Activated naive CD4-positive, alpha-beta T cell treated with anti-CD3 and anti-CD28 coated beads, Interleukin-2, amount 50 U/mL, for 24 hours (primary cell): ENCODE measurements around the gene DGKH.
"Not testable (repeated sequence)": the region's sequence is repeated elsewhere in the genome, so short reads cannot be mapped to it uniquely, and the experiment has no call there.

Source experiments
- H3K27ac Mint-ChIP-seq: one replicate; pipeline ENCODE4 v1.8.0; 2021; ENCODE audit warnings: mild to moderate bottlenecking, mixed read lengths
- H3K27me3 Mint-ChIP-seq: one replicate; pipeline ENCODE4 v1.8.0; 2021; ENCODE audit warnings: mixed read lengths
- H3K36me3 Mint-ChIP-seq: one replicate; pipeline ENCODE4 v1.8.0; 2021; ENCODE audit warnings: mixed read lengths
- H3K4me1 Mint-ChIP-seq: one replicate; pipeline ENCODE4 v1.8.0; 2021; ENCODE audit warnings: mixed read lengths
- H3K4me3 Mint-ChIP-seq: one replicate; pipeline ENCODE4 v1.8.0; 2021; ENCODE audit warnings: mild to moderate bottlenecking, mixed read lengths
- H3K9me3 Mint-ChIP-seq: one replicate; pipeline ENCODE4 v1.8.0; 2021; ENCODE audit warnings: mixed read lengths

The DGKH gene

DNA sequence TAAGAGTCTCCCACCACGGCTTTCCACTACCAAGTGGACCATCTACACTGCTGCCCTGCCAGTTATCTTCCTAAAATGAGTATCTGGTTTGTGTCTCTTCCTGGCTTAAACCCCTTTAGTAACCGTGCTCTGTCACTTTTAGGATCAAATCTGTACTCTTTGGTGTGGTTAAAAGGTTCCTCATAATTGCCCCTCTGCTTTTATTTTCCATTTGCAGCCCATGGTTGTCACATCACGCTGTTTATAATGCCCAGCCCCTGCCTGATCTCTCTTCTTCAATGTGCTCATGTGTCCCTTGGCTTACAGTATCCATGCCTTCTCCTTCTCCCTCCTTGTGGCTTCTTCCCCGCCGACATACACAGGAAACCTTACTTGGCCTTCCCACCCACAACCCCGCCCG, 100.1 kb downstream of the DGKH start:
- Mint-ChIP-seq H3K36me3 (peaks cover 1% of the 10 kb centered on the region), H3K9me3 (no peaks in the 10 kb centered on the region), H3K27me3 (no peaks in the 10 kb centered on the region), H3K4me1 (peaks cover 22% of the 10 kb centered on the region), H3K4me3 (no peak overlapping the region), H3K27ac (no peak overlapping the region)

DNA sequence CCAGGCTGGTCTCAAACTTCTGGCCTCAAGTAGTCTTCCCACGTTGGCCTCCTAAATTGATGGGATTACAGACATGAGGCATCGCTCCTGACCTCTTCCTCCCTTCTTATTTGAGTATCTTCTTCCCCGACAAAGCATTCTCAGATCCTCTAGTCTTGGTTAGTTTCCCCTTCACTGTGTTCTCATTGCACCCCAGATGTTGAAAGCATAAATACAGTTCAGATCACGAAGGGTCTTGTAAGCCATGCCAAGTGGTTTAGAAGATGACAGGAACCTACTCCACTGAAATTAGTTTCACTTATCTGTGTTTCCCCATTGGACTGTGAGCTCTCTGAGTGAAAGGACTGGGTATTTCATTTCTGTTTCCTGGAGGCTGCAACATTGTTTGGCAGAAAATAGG, 100.7 kb downstream of the DGKH start:
- peaks cover 1% of the 10 kb centered on the region for H3K36me3 Mint-ChIP-seq
- H3K4me3 Mint-ChIP-seq: no peak overlapping the region
- H3K9me3 Mint-ChIP-seq: no peaks in the 10 kb centered on the region

DNA sequence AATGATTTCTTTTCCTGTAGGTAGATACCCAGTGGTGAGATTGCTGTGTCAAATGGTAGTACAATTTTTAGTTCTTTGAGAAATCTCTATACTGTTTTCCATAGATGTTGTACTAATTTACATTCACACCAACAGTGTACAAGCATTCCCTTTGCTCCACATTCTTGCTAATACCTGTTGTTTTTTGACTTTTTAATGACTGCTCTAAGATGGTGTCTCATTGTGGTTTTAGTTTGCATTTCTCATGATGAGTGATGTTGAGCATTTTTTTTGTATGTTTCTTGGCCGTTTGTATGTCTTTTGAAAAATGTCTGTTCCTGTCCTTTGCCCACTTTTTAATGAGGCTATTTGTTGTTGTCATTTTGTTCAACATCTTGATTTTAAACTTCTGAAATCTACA, 103.3 kb downstream of the DGKH start:
- Mint-ChIP-seq H3K4me3 (no peak overlapping the region), H3K4me1 (peaks cover 27% of the 10 kb centered on the region), H3K36me3 (peaks cover 1% of the 10 kb centered on the region), H3K27ac (no peak overlapping the region), H3K27me3 (no peaks in the 10 kb centered on the region), H3K9me3 (no peaks in the 10 kb centered on the region)

More for the DNA sequence above, 100.7 kb downstream of the DGKH start:
- Mint-ChIP-seq H3K27ac (peak overlapping the region; percentile 30), H3K27me3 (no peaks in the 10 kb centered on the region), H3K4me1 (peaks cover 27% of the 10 kb centered on the region)

GRCh38 chr13:42152495-42152894, 104.0 kb downstream of the DGKH start:
- Mint-ChIP-seq H3K9me3 (no peaks in the 10 kb centered on the region), H3K4me1 (peaks cover 26% of the 10 kb centered on the region), H3K4me3 (no peak overlapping the region), H3K36me3 (peaks cover 1% of the 10 kb centered on the region), H3K27me3 (no peaks in the 10 kb centered on the region), H3K27ac (no peak overlapping the region)

GRCh38 chr13:42153199-42154113, 105.0 kb downstream of the DGKH start:
- H3K27me3 Mint-ChIP-seq: no peaks in the 10 kb centered on the region
- H3K36me3 Mint-ChIP-seq: peaks cover 3% of the 10 kb centered on the region
- peaks cover 17% of the 10 kb centered on the region for H3K4me1 Mint-ChIP-seq
- H3K4me3 Mint-ChIP-seq: no peak overlapping the region
- H3K9me3 Mint-ChIP-seq: no peaks in the 10 kb centered on the region
- H3K27ac Mint-ChIP-seq: no peak overlapping the region

GRCh38 chr13:42155251-42155650, 106.8 kb downstream of the DGKH start:
- no peak overlapping the region for H3K4me3 Mint-ChIP-seq
- peaks cover 10% of the 10 kb centered on the region for H3K36me3 Mint-ChIP-seq
- peaks cover 7% of the 10 kb centered on the region for H3K4me1 Mint-ChIP-seq
- H3K27ac Mint-ChIP-seq: no peak overlapping the region
- no peaks in the 10 kb centered on the region for H3K27me3 Mint-ChIP-seq
- no peaks in the 10 kb centered on the region for H3K9me3 Mint-ChIP-seq

GRCh38 chr13:42163338-42163737, 114.9 kb downstream of the DGKH start:
- H3K27ac Mint-ChIP-seq, H3K9me3 Mint-ChIP-seq, H3K27me3 Mint-ChIP-seq, H3K4me1 Mint-ChIP-seq, H3K4me3 Mint-ChIP-seq: not testable (repeated sequence)
- H3K36me3 Mint-ChIP-seq: peaks cover 31% of the 10 kb centered on the region

DNA sequence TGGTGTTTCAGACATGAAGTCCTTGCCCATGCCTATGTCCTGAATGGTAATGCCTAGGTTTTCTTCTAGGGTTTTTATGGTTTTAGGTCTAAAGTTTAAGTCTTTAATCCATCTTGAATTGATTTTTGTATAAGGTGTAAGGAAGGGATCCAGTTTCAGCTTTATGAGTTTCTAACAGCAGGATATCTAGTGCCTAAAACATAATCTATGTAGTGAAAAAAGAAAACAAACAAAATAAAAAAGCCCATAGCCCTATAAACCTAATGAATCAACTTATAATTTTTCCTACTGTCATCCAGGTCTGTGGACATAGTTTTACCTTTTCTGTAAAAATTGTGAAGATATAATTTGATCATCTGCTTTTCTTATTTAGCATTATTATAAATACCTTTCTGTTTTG, 115.5 kb downstream of the DGKH start:
- not testable (repeated sequence) for H3K27ac Mint-ChIP-seq, H3K27me3 Mint-ChIP-seq, H3K4me1 Mint-ChIP-seq, H3K9me3 Mint-ChIP-seq, H3K4me3 Mint-ChIP-seq
- H3K36me3 Mint-ChIP-seq: peaks cover 30% of the 10 kb centered on the region

GRCh38 chr13:42164557-42165125, 116.2 kb downstream of the DGKH start:
- Mint-ChIP-seq H3K36me3 (peaks cover 36% of the 10 kb centered on the region), H3K4me3 (no peak overlapping the region), H3K4me1 (no peaks in the 10 kb centered on the region), H3K27ac (peak overlapping the region; percentile 11), H3K9me3 (no peaks in the 10 kb centered on the region), H3K27me3 (no peaks in the 10 kb centered on the region)

DNA sequence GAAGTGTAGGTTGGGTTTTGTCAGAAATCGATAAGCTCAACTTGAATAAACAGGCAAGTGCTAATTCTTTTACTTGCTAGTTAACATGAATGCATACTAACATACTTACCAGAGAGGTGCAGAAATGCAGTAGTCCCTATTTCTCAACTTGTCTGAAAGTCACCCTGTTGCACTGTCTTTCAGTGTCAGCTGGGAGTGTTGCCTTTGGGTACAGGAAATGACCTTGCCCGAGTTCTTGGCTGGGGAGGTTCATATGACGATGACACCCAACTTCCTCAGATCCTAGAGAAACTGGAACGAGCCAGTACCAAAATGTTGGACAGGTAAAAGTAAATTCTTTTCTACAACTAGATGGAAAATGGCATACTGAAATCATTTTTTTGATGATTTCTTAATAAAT, 120.0 kb downstream of the DGKH start:
- Mint-ChIP-seq H3K4me3 (no peak overlapping the region), H3K4me1 (no peaks in the 10 kb centered on the region), H3K36me3 (peaks cover 26% of the 10 kb centered on the region), H3K27ac (no peak overlapping the region), H3K9me3 (no peaks in the 10 kb centered on the region), H3K27me3 (no peaks in the 10 kb centered on the region)

- H3K36me3 Mint-ChIP-seq: peaks cover 30% of the 10 kb centered on the region
These were observed 121.6 kb downstream of the DGKH start for GRCh38 chr13:42170029-42170428.

GRCh38 chr13:42173789-42174343, 125.4 kb downstream of the DGKH start:
- Mint-ChIP-seq H3K4me3 (no peak overlapping the region), H3K9me3 (no peaks in the 10 kb centered on the region), H3K4me1 (peaks cover 15% of the 10 kb centered on the region), H3K36me3 (peaks cover 17% of the 10 kb centered on the region), H3K27me3 (no peaks in the 10 kb centered on the region), H3K27ac (no peak overlapping the region)

More at GRCh38 chr13:42170029-42170428, 121.6 kb downstream of the DGKH start:
- Mint-ChIP-seq H3K27ac (no peak overlapping the region), H3K4me1 (peaks cover 7% of the 10 kb centered on the region), H3K9me3 (no peaks in the 10 kb centered on the region), H3K27me3 (no peaks in the 10 kb centered on the region), H3K4me3 (no peak overlapping the region)

- no peak overlapping the region for H3K4me3 Mint-ChIP-seq
- H3K9me3 Mint-ChIP-seq: no peaks in the 10 kb centered on the region
- H3K36me3 Mint-ChIP-seq: peaks cover 11% of the 10 kb centered on the region
- H3K27me3 Mint-ChIP-seq: no peaks in the 10 kb centered on the region
- H3K4me1 Mint-ChIP-seq: peaks cover 15% of the 10 kb centered on the region
- H3K27ac Mint-ChIP-seq: no peak overlapping the region
These were observed 126.1 kb downstream of the DGKH start for GRCh38 chr13:42174344-42175162.

DNA sequence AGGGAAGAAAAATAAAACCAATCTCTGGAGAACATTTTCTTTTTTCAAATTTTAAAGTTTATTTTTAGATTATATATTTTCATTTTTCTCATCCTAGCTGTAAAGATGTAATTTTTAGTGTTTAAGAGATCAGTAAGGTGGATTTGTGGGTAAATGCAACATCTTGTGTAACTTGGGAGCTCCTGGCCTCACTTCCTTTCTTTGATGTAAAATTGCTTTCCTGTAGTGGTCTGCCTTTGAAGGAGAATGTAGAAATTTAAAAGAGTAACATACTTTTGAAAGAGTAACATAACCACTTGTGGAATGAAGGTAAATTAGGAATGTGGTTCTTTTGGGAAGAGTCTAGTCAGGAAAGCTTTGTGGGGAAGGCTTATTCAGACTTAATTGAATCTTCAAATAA, 127.8 kb downstream of the DGKH start:
- H3K4me1 Mint-ChIP-seq: peaks cover 15% of the 10 kb centered on the region
- H3K9me3 Mint-ChIP-seq: no peaks in the 10 kb centered on the region
- no peak overlapping the region for H3K27ac Mint-ChIP-seq
- H3K4me3 Mint-ChIP-seq: no peak overlapping the region
- no peaks in the 10 kb centered on the region for H3K27me3 Mint-ChIP-seq
- peaks cover 9% of the 10 kb centered on the region for H3K36me3 Mint-ChIP-seq

DNA sequence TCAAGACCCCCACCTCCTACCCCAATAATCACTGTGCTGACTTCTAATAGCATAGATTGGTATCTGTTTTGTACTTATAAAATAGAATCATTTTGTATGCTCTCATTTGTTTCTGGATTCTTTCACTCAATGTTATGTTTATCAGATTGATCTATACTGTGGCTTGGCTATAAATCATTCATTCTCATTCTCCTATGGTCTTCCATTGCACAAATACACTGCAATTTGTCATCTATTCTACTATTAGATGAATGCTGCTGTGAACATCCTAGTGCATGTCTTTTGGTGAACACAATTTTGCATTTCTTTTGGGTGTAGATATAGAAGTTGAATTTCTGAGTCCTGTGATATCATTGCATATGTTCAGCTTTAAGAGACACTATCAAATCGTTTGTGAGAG, 128.7 kb downstream of the DGKH start:
- H3K27me3 Mint-ChIP-seq: no peaks in the 10 kb centered on the region
- no peak overlapping the region for H3K4me3 Mint-ChIP-seq
- H3K36me3 Mint-ChIP-seq: peaks cover 10% of the 10 kb centered on the region
- H3K9me3 Mint-ChIP-seq: no peaks in the 10 kb centered on the region
- H3K4me1 Mint-ChIP-seq: peaks cover 15% of the 10 kb centered on the region
- no peak overlapping the region for H3K27ac Mint-ChIP-seq
